ENCODE data around the gene TIAM2.
"Not testable (repeated sequence)": the region's sequence is repeated elsewhere in the genome, so short reads cannot be mapped to it uniquely, and the experiment has no call there.

TIAM2 gene

DNA sequence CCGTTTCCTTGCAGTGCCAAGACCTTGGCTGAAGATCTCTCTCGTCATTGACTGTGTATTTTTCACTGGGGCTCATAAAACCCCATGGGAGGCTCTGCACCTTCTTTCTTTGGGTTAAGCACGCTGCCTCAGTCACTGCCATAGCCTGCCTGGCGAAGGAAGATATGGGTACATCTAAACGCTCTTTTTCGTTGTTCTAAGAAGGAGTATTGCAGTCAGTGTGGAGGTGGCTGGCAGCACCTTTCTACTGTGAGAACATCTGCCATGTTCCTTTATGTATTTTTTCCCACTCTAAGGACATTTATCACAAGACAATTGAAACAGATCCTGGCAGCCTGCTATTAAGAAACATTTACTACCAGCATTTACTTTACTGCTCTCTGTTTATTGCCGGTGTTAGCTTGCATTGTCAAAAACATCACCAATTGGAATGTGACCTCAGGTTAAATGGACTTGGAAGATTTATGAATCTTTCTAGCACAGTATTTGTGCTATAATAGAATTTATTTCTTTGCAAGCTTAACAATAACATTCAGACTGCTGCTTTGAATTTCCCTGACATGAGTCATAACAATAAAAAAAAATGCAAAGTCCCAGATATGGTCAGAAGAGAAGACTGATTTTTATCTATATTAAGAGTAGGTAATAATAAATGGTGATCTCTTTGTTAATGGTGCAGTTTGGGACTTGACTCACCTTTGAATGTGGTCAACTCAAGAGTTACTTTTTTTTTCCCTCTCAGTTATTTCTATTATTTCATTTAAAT lies 206.5 kb downstream of the TIAM2 start:
- FAIRE-seq = peak; percentile 67
- no peak for TF ChIP-seq POLR2A (IDR thresholded peaks at IDR 0.05; ENCODE audit: low read depth, low read length)
- TF ChIP-seq POLR2AphosphoS5 (IDR thresholded peaks at IDR 0.05; ENCODE audit: low read depth, low read length) = no peak
- no peak for TF ChIP-seq TAF1 (IDR thresholded peaks at IDR 0.05; ENCODE audit: borderline replicate concordance, low read depth, low read length)
- DNase-seq (ENCODE audit: insufficient read length) = no peak

DNA sequence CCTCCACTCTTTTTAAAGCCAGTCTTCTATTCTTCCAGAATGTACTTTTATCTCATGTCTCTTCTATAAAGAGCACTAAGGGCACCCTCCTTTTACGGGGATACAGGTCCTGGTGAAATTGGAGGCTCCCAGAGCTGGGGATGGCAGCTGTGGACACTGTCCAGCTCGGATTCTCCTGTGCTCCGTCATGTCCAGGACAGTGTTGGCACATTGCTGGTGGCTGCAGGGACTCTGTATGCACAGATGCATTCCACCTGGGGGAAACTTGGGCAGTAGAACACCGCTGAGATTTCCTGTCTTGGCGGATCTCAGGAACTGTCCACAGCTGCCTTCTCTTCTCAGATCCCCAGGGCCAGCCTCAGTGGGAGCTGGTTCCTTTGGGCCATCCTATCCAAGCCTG lies 212.1 kb downstream of the TIAM2 start:
- no peak for TF ChIP-seq TAF1 (IDR thresholded peaks at IDR 0.05; ENCODE audit: borderline replicate concordance, low read depth, low read length)
- TF ChIP-seq POLR2A (IDR thresholded peaks at IDR 0.05; ENCODE audit: low read depth, low read length) = no peak
- no peak for TF ChIP-seq POLR2AphosphoS5 (IDR thresholded peaks at IDR 0.05; ENCODE audit: low read depth, low read length)
- FAIRE-seq = no peak
- no peak for DNase-seq (ENCODE audit: insufficient read length)

DNA sequence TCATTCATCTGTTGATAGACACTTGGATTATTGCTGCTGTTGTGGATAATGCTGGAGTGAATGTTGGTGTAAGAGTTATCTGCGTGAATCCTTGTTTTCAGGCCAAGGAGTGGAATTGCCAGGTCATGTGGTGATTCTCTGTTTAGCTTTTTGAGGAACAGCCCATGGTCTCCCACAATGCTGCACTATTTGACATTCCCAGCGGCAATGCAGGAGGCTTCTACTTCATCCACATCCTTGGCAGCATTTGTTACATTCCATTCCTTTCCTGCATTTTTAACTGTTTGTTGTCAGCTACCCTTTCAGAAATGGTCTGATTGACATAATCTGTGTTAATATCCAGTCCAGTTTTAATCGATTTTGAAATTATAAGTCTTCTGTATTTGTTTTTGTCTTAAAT lies 217.0 kb downstream of the TIAM2 start:
- FAIRE-seq = no peak
- TF ChIP-seq POLR2AphosphoS5 (IDR thresholded peaks at IDR 0.05; ENCODE audit: low read depth, low read length) (no peak), POLR2A (IDR thresholded peaks at IDR 0.05; ENCODE audit: low read depth, low read length) (no peak), TAF1 (IDR thresholded peaks at IDR 0.05; ENCODE audit: borderline replicate concordance, low read depth, low read length) (no peak)
- no peak for DNase-seq (ENCODE audit: insufficient read length)

DNA sequence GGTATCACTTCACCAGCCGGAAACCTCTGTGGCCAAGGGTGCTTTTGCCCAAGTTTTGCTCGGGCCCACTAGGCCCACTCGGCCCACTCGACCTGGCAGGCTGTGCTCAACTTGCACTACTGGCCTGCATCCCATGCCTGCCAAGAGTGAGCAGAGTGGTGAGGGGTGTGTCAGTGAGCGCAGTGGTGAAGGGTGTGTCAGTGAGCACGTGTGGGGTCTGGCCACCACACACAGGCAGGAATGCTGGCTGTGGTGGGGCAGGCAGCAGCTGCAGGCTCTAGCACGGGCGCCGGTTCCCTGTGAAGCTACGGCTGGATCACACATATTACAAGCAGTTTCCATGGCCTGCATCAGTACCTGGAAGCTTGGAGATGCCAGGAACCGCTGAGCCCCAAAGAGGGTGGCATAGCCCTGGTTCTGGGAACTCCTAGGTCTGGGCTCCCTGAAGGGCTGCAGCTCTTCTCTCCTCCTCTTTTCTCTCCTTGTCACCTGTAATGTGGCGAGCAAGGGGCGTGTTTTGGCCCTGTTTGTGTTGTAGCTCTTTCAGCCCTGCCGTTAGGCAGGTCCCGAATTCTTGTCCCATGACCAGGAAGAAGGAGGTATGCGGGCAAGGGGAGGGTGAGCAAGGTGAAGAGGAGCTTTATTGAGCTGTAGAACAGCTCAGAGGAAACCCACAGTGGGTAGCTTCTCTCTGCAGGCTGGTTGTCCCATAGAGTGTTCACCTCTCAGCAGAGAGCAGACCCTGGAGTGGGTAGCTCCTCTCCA lies 217.7 kb downstream of the TIAM2 start:
- DNase-seq (ENCODE audit: insufficient read length) (no peak), FAIRE-seq (no peak)
- no peak for TF ChIP-seq POLR2AphosphoS5 (IDR thresholded peaks at IDR 0.05; ENCODE audit: low read depth, low read length)
- no peak for TF ChIP-seq POLR2A (IDR thresholded peaks at IDR 0.05; ENCODE audit: low read depth, low read length)
- no peak for TF ChIP-seq TAF1 (IDR thresholded peaks at IDR 0.05; ENCODE audit: borderline replicate concordance, low read depth, low read length)

DNA sequence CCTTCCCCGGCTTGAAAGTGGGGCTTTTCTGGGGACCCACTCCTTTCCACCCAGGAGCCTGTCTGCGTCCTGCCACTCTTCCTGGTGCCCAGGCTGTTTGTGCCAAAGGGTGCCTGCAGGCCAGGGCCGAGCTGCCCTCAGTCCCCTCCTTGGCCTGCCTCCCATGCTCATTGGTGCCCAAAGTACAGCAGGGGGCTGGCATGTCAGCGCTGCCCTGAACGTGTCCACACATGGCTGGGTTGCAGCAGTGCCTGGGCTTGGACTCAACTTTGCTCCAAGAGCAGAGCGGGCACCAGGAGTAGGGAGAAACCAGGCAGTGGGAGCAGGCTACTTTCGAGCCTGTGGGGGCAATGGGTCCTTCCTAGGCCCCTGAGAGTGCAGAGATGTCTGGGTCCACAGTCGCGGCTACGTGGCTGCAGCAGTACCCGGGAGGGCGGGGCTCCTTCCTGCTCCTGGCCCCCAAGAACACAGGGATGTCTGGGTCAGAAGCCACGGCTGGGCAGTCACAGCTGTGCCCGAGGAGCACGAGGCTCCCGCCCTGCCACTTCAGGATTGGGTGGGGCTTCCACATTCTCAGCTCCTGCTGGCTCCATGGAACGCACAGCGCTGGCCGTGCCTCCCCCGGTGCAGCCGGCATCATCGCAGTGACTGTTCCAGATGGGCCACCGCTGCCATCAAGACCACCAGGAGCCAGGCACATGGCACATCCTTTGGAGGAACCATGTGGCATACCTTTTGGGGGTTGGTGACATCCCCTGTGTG lies 218.7 kb downstream of the TIAM2 start:
- DNase-seq (ENCODE audit: insufficient read length) (no peak), FAIRE-seq (no peak)
- no peak for TF ChIP-seq POLR2AphosphoS5 (IDR thresholded peaks at IDR 0.05; ENCODE audit: low read depth, low read length)
- no peak for TF ChIP-seq TAF1 (IDR thresholded peaks at IDR 0.05; ENCODE audit: borderline replicate concordance, low read depth, low read length)
- TF ChIP-seq POLR2A (IDR thresholded peaks at IDR 0.05; ENCODE audit: low read depth, low read length) = no peak

DNA sequence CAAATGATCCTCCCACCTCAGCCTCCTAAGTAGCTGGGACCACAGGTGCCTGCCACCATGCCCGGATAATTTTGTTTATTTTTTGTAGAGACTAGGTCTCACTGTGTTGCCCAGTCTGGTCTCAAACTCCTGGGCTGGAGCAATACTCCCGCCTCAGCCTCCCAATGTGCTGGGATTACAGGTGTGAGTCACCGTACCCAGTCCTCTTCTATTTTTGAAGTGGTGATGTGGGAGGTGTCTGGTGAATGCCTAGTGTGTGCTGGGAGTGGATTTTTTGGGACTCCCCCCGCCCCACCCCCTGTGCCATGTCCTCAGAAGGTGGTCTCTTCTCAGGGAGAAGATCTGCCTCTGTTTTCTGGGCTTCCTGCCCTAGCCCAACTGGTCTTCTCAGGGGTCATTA lies 220.8 kb downstream of the TIAM2 start:
- no peak for TF ChIP-seq POLR2A (IDR thresholded peaks at IDR 0.05; ENCODE audit: low read depth, low read length)
- TF ChIP-seq POLR2AphosphoS5 (IDR thresholded peaks at IDR 0.05; ENCODE audit: low read depth, low read length) = no peak
- DNase-seq (ENCODE audit: insufficient read length) (no peak), FAIRE-seq (no peak)

GRCh38 chr6:155216312-155217046 lies 221.4 kb downstream of the TIAM2 start:
- no peak for FAIRE-seq
- TF ChIP-seq POLR2A (IDR thresholded peaks at IDR 0.05; ENCODE audit: low read depth, low read length) = no peak
- no peak for TF ChIP-seq TAF1 (IDR thresholded peaks at IDR 0.05; ENCODE audit: borderline replicate concordance, low read depth, low read length)
- TF ChIP-seq POLR2AphosphoS5 (IDR thresholded peaks at IDR 0.05; ENCODE audit: low read depth, low read length) = no peak
- DNase-seq (ENCODE audit: insufficient read length) = no peak

GRCh38 chr6:155218711-155219110 lies 223.6 kb downstream of the TIAM2 start:
- not testable (repeated sequence) for DNase-seq (ENCODE audit: insufficient read length); FAIRE-seq

DNA sequence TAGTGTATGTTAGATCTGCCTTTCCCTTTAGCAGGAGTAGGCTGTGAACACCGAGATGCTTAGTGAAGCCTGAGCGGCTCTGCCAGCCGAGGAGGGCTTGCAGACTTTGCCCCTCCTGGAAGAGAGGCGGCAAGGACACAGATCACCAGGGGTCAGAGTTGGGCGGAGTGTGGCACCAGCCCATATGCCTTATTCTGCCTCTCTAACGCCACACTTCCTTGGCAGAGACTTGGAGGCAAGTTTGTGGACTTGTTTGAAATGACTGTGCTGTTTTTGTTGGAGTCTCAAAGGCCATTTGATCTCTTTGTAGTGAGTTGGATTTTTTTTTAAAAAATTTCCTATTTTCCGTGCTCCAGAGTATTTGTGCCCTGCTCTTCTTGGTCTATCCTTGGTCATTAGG lies 224.2 kb downstream of the TIAM2 start:
- TF ChIP-seq POLR2A (IDR thresholded peaks at IDR 0.05; ENCODE audit: low read depth, low read length) = no peak
- FAIRE-seq = no peak
- no peak for DNase-seq (ENCODE audit: insufficient read length)

DNA sequence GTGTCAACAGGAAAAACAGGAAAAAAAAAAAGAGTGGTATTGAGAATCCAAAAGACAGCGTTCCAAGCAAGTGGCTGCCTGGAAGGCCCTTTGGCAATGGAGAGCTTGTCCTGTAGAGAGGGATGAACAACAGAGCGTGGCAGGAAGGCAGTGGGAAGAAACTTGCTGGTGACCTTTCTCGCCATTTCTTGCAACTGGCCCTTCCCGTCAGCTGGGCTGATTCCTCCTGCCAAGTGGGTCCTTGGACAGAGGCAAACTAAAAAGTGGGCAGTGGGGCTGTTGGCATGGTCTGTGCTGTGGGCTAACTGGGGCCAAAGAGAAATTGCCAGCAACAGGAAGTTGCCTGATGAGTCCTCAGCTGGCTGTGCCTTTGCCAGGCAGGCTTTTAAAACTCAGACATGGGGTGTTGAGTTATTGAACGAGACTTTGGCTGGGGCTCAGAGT lies 224.8 kb downstream of the TIAM2 start:
- FAIRE-seq (no peak), DNase-seq (ENCODE audit: insufficient read length) (no peak)
- TF ChIP-seq POLR2AphosphoS5 (IDR thresholded peaks at IDR 0.05; ENCODE audit: low read depth, low read length) (no peak), POLR2A (IDR thresholded peaks at IDR 0.05; ENCODE audit: low read depth, low read length) (no peak), TAF1 (IDR thresholded peaks at IDR 0.05; ENCODE audit: borderline replicate concordance, low read depth, low read length) (no peak)

DNA sequence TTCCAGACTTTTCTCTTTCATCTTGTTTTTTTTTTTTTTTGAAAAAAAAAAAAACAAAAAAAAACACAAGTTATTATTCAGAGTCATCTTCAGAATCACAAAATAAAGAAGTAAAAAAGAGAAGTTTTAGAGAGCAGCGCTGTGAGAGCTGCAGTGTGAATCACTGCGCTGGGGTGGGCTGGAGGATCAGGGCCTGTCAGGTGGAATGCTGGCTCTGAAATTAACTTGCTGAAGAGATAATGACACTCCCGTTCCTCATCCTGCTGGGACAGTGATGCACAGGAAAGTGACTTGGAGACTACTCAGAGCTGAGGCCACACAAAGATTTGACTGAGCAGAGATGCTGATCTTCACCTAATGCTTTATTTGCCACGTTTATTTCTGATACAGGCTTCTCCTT lies 226.0 kb downstream of the TIAM2 start:
- TF ChIP-seq TAF1 (IDR thresholded peaks at IDR 0.05; ENCODE audit: borderline replicate concordance, low read depth, low read length) (no peak), POLR2A (IDR thresholded peaks at IDR 0.05; ENCODE audit: low read depth, low read length) (no peak), POLR2AphosphoS5 (IDR thresholded peaks at IDR 0.05; ENCODE audit: low read depth, low read length) (no peak)
- FAIRE-seq (no peak), DNase-seq (ENCODE audit: insufficient read length) (no peak)

Measured in GM12892 (cell line).